ENCODE data around the gene NME4.
"Not testable (repeated sequence)": the region's sequence is repeated elsewhere in the genome, so short reads cannot be mapped to it uniquely, and the experiment has no call there.

The NME4 gene
- 13.0 to 20.6 reads per million in 2 donors for total RNA-seq

- DNase-seq: no peak
Measured at GRCh38 chr16:397135-397661, at the start of gene NME4. Gene NME4 (plus strand): TSS chr16:397199. CDS start chr16:397223, 24 bp downstream.

DNA sequence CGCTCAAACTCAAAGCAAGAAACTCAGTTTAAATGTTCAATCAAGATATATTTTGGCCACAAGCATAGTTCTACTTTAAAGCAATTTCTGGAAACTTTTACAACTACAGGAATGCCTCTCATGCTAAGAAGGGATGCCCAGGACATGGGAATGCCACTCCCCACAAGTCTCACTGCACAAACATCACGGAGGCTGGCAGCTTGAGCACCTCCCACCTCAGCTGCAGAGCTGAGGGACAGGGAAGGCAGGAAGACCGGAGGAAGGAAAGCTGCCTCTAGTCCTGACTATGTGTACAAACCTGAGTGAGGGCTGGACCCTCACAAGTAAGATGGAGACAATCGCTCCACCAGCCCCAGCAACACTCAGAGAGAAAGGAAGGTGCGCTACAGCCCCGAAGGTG lies 49.8 kb upstream of the NME4 start:
- DNase-seq: no peak

DNA sequence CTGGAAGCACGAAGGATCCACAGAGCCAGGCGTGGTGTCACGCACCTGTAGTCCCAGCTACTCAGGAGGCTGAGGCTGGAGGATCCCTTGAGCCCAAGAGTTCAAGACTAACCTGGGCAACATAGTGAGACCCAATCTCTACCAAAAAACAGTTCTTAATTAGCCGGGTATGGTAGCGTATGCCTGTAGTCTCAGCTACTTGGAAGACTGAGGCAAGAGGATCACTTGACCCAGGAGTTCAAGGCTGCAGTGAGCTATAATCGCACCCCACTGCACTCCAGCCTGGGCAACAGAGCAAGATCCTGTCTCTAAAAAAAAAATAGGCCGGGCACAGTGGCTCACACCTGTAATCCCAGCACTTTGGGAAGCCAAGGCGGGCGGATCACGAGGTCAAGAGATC lies 48.5 kb upstream of the NME4 start:
- DNase-seq: not testable (repeated sequence)

DNA sequence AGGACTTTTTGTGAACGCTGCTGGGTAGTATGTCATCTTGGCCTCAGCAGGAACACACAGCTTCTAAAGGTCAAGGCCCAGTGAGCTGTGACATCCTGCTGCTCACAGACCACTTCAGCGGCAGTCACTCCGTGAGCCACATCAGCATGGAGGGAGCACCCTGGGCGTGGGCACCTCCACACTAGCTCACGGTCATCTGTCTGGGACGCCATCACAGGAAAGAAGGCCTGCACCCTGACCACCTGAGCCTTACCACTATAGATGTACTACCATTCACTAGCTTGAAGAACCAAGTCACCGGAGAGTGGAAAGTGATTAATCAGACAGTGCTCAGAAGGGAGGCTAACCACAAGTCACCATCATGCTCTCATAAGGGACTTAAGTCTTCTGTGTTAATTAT lies 47.8 kb upstream of the NME4 start:
- no peak for DNase-seq

DNA sequence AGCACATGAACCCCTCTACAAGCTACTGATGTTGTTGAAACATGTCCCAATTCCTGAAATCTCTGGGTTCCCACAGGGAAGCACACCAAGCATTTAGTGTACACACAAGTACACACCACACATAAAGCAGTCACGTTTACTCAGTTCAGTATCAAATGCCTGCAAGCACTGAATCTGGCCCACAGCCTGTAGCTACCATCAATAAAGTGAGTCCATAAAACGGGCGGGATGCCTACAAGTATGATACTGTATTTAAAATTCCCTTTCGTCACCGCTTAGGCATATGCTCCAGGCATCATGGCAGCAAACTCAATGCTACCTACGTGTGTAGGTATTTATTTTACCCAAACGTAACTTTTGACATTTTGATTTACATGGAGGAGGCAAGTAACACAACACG lies 46.8 kb upstream of the NME4 start:
- DNase-seq: no peak

- DNase-seq: peak; percentile 39
Measured at GRCh38 chr16:351804-352520, 45.0 kb upstream of the NME4 start.

DNA sequence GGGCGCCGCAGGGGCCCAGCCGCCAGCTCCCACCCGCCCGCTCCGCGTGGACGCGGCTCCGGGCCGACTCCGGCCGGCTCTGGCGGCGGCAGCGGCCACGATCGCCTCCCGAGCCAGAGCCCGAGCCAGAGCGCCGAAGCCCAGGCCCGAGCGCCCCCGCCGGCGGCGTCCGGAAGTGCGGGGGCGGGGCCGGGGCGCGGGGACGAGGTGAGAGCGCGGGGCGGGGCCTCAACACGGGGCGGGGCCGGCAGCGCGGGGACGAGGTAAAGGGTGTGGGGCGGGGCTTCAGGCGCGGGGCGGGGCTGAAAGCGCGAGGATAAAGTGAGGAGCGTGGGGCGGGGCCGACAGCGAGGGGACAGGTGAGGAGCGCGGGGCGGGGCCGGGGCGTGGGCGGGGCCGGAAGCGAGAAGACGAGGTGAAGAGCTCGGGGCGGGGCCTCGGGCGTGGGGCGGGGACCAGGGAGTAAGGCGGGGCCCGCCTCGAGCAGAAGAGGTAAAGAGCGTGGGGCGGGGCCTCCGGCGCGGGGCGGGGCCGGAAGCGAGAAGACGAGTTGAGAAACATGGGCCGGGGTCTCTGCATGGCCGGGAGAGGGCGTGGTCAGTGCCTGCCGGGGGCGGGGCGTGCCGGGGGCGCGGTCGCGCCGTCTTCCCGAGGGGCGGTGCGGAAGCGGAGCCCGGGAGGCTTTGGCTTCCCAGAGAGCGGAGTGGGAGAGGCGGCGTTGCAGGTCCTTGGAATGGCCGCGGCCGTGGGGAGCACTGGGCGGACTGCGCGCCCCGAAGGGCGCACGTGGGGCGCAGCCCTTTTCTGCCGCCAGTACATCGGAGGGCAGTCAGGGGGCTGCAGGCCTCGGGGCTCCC lies 44.2 kb upstream of the NME4 start, which contains the start of gene AXIN1:
Gene AXIN1, minus strand, starts transcription at position 177 of the 857 bp plus-strand sequence. CDS start 5,698 bp downstream, outside the sequence.
- DNase-seq: peak; percentile 100

DNA sequence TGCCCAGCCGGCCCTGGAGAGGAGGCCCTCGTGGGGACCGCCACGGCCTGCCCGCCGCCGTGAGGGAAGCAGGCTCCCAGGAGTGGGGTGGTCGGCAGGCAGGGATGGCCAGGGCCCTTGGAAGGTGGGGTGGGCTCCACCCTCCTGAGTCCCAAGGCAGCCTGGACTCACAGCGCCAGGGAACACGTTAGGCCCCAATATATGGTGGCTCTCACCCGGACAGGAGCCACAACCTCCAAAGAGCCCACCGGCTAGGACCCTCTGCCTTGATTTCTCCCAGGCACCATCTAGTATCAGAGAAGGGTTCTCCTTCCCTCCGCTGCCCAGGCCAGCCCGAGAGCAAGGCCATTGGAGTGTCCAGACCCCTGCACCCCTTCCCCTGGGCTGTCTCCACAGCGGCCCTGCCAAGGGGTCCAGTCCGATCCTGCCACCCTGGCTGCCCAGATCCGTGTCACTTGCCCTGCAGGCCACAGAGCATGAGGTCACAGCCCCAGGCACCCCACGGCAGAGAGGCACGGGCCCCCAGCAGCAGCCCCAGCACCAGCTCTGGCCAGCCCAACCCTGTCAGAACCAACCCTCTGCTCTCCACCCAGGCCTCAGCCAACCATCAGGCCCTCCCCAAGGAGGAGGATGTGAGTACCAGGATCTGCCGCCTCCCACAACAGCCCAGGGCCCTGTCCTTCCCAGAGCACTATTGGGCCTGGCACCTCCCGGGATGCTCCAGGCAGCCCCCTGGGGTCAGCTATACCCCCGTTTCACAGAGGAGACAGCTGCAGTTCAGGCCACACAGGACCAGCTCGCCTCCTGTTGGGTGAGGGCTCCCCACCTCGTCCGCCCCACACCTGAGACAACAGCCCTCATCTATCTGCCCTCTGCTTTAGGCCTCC lies 43.4 kb upstream of the NME4 start:
- no peak for DNase-seq

GRCh38 chr16:354291-354881 lies 42.6 kb upstream of the NME4 start:
- DNase-seq: no peak

DNA sequence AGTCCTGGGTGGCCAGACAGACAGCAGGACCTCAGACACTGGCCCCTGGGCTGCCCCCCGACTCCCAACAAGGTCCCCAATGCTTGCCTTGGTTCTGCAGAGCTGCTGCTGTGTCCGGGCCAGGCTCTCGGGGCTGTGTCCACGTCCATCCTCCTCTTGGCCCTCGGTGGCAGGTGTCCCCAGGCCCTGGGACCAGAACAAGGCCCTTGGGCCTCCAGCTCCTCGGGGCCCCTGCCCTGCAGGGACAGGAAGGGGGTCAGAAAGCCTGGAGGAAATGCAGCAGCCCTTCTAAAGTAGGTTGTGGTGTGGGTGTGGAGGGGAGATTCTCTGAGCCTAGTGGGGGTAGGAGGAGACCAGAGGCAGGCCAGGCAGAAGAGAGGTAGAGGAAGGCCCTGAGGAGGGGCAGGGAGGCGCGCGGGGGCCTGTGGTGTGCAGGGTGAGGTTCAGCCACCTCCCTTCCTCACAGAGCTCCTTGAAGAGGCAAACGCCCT lies 42.0 kb upstream of the NME4 start:
- DNase-seq: no peak

DNA sequence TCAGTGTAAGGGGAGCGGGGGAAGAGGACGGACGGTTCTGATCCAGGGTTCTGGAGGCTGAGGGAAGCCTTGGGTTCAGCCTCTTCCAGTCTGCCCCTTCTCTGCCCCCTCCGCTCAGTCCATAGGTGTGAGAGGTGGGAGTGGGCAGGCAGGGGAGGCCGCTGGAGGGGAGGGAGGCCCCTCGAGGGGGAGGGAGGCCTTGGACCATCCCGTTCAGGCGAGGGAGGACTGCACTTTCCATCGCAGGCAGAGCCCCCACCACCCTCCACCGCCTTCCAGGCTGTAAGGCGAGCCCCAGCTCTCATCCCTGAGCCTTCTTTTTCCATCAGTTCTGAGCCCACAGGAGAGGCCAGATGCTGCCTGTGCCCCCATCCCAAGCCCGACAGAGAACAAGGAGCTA lies 40.3 kb upstream of the NME4 start:
- no peak for DNase-seq

DNA sequence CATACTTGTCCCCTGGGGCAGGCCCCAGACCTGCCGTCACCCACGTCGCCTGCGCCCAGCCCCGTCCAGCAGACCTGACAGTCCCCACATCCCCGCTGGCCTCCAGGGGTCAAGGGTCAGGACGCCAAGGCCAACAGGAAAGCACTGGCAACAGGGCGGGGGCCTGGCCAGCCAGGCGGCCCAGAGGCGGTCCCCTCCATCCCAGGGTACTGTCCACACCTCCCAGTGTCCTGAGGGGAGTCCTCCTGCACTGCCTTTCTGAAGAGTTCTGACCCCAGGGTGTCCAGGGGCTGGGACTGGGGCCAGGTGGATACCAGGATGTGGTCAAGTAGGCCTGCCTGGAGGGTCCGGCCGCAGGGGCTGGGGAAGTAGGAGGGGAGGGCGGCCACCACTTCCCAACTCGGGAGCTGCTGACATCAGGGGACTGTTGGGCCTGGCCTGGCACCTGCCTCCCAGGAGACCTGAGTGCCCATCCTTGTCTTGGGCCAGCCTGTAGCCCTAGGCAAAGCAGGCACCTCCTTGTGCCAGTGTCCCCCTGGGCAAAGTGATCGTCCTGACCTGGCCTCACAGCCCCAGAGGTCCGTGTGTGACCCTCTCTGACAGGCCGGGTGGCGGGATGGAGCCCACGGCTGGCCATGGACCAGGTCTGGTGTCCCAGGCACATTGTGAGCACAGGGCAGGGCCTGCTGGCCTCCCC lies 37.8 kb upstream of the NME4 start:
- no peak for DNase-seq

DNA sequence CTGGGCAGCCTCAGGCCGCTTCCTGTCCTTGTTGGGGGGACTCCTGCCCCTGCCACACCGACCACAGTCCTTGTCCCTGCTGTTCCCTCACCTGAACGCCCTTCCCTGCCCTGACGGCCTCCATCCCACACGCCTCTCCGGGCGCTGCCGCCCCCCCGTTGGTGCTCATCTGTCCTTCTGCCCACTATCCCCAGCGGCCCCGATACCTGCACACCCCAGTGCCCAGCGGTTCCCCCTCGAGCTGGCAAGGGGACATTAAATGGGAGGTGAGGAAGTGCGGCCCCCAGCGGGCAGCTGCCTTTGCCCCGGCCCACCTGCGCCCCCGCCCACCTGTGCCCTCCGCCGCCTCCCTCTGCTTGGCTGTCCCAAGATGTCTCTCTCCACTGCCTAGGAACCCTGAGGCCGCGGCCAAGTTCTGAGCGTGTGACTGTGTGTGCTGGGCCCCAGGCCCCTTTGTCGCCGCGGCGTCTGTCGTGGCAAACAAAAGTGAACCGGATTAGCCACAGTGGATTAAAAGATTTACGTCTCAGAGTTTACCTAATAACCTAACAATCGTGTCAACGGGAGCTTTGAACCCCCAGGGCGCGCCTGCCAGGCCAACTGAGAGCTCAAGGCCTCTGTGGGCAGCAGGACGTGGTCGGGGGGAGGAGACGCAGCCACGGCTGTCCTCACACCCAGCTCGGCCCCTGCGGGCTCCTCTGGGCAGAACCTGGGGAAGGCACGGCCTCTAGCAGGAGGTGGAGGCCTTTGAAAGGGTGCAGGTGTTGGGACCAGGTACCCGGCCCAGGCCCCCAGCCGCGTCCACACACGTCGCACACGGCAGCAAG lies 36.9 kb upstream of the NME4 start:
- no peak for DNase-seq

- no peak for DNase-seq
Measured at GRCh38 chr16:360698-361336, 36.2 kb upstream of the NME4 start.

GRCh38 chr16:361341-361871 lies 35.6 kb upstream of the NME4 start:
- no peak for DNase-seq

DNA sequence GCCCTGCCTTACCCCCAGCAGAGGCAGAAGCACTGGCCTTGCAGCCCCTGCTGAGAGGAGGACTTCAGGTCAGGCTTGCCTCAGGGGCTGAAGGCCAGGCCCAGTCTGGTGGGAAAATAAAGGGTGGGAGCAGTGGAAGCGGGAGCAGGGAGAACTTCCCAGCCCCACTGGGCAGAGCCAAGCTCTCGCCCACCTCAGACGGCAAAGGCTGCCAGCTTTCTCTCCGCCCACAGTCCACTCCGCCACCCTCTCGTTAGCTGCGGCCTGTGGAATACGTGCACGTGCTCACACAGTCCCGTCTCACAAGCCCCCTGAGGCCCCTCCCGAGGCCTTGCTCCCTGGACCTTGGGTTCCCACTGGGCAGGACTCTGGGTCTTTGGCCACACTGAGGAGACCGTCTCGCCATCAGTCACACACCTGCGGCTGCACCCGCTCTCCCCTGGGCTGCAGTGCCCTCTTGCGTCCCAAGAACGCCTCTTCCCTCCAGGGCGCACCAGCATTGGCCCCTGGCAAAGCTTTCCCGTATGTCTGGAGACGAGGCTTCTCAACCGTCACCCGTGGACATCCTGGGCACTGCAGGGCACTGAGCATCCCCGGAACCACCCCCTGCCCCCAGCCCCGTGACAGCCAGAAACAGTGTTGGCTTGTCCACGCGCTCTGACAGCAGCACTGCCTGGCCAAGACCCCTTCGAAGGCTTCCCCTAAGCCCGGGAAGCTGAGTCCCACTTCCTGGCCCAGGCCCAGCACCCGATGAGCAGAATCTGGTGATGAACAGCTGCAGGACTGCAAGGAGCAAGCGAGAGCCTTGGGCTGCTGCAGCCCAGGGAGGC lies 34.9 kb upstream of the NME4 start:
- DNase-seq: peak; percentile 63

DNA sequence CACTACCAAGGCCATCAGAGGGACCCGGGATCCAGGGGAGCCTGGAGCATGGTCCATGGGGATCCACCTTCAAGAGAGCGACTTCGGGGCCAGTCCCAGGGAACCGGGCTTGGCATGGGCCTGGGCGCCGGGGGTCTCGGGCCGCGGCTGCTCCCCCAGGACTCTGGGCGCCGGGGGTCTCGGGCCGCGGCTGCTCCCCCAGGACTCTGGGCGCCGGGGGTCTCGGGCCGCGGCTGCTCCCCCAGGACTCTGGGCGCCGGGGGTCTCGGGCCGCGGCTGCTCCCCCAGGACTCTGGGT lies 34.3 kb upstream of the NME4 start:
- not testable (repeated sequence) for DNase-seq

- no peak for DNase-seq
Measured at GRCh38 chr16:363110-363765, 33.8 kb upstream of the NME4 start.
